Activated CD8-positive, alpha-beta memory T cell treated with anti-CD3 and anti-CD28 coated beads, Interleukin-2, amount 50 U/mL, for 24 hours (primary cell): ENCODE results near the gene SGMS1.
"Not testable (repeated sequence)": the region's sequence is repeated elsewhere in the genome, so short reads cannot be mapped to it uniquely, and the experiment has no call there.

Experiments
- DNase-seq: peaks from one replicate; pipeline ENCODE4 v3.0.0-alpha.2; 2020; ENCODE audit errors: extremely low read depth

SGMS1 gene

GRCh38 chr10:50510517-50511473 is 113.0 kb downstream of the SGMS1 start:
- DNase-seq = no peak

- DNase-seq = no peak
Observed at GRCh38 chr10:50508315-50509051, 115.3 kb downstream of the SGMS1 start.

- DNase-seq = no peak
Observed at GRCh38 chr10:50506861-50507573, 116.7 kb downstream of the SGMS1 start.

GRCh38 chr10:50504389-50504788 is 119.4 kb downstream of the SGMS1 start:
- DNase-seq = no peak

GRCh38 chr10:50503661-50504320 is 120.0 kb downstream of the SGMS1 start:
- no peak for DNase-seq

- not testable (repeated sequence) for DNase-seq
Observed at GRCh38 chr10:50503156-50503555, 120.6 kb downstream of the SGMS1 start.

GRCh38 chr10:50501924-50502452 is 121.8 kb downstream of the SGMS1 start:
- DNase-seq = no peak

GRCh38 chr10:50501478-50501877 is 122.3 kb downstream of the SGMS1 start:
- no peak for DNase-seq

- no peak for DNase-seq
Observed at GRCh38 chr10:50498465-50498864, 125.3 kb downstream of the SGMS1 start.

GRCh38 chr10:50497758-50498157 is 126.0 kb downstream of the SGMS1 start:
- no peak for DNase-seq

- DNase-seq = no peak
Observed at GRCh38 chr10:50496228-50496627, 127.5 kb downstream of the SGMS1 start.

GRCh38 chr10:50490241-50490640 is 133.5 kb downstream of the SGMS1 start:
- DNase-seq = no peak

GRCh38 chr10:50484550-50484949 is 139.2 kb downstream of the SGMS1 start:
- not testable (repeated sequence) for DNase-seq

GRCh38 chr10:50480054-50481007 is 143.4 kb downstream of the SGMS1 start:
- DNase-seq = no peak

GRCh38 chr10:50477287-50478203 is 146.2 kb downstream of the SGMS1 start:
- DNase-seq = no peak

- DNase-seq = no peak
Observed at GRCh38 chr10:50473756-50474155, 150.0 kb downstream of the SGMS1 start.

- no peak for DNase-seq
Observed at GRCh38 chr10:50472914-50473313, 150.8 kb downstream of the SGMS1 start.

GRCh38 chr10:50471583-50471975 is 152.2 kb downstream of the SGMS1 start:
- no peak for DNase-seq
